ENCODE results near the gene SCARB1.

The SCARB1 gene

GRCh38 chr12:124819080-124819479, 44.6 kb downstream of the SCARB1 start:
- DNase-seq: no peak

- DNase-seq: no peak
Observed at GRCh38 chr12:124817076-124818000, 46.3 kb downstream of the SCARB1 start.

GRCh38 chr12:124816295-124816854, 47.3 kb downstream of the SCARB1 start:
- no peak for DNase-seq

GRCh38 chr12:124814741-124815613, 48.7 kb downstream of the SCARB1 start:
- peak; percentile 15 for DNase-seq

GRCh38 chr12:124813782-124814181, 49.9 kb downstream of the SCARB1 start:
- DNase-seq: no peak

GRCh38 chr12:124812979-124813378, 50.7 kb downstream of the SCARB1 start:
- DNase-seq: no peak

GRCh38 chr12:124812356-124812755, 51.3 kb downstream of the SCARB1 start:
- no peak for DNase-seq

- no peak for DNase-seq
Observed at GRCh38 chr12:124811633-124812032, 52.0 kb downstream of the SCARB1 start.

- no peak for DNase-seq
Observed at GRCh38 chr12:124809878-124810277, 53.8 kb downstream of the SCARB1 start.

- DNase-seq: no peak
Observed at GRCh38 chr12:124809391-124809790, 54.3 kb downstream of the SCARB1 start.

- no peak for DNase-seq
Observed at GRCh38 chr12:124808272-124808671, 55.4 kb downstream of the SCARB1 start.

- DNase-seq: no peak
Observed at GRCh38 chr12:124805876-124806668, 57.6 kb downstream of the SCARB1 start.

GRCh38 chr12:124805050-124805449, 58.6 kb downstream of the SCARB1 start:
- DNase-seq: no peak

GRCh38 chr12:124804011-124804621, 59.5 kb downstream of the SCARB1 start:
- DNase-seq: no peak

- no peak for DNase-seq
Observed at GRCh38 chr12:124802361-124802760, 61.3 kb downstream of the SCARB1 start.

- DNase-seq: no peak
Observed at GRCh38 chr12:124800506-124800905, 63.2 kb downstream of the SCARB1 start.

- DNase-seq: no peak
Observed at GRCh38 chr12:124797321-124797720, 66.3 kb downstream of the SCARB1 start.

- no peak for DNase-seq
Observed at GRCh38 chr12:124796303-124796960, 67.2 kb downstream of the SCARB1 start.

- DNase-seq: no peak
Observed at GRCh38 chr12:124795081-124795948, 68.3 kb downstream of the SCARB1 start.

GRCh38 chr12:124792961-124793441, 70.7 kb downstream of the SCARB1 start:
- DNase-seq: no peak

Data from NCI-H748 treated with DMSO at 0.1 percent for 48 hours (cell line).